HL-60 (cell line): ENCODE data around the gene MGAT4C.

ENCODE experiments used
- CTCF ChIP-seq: IDR thresholded peaks from one replicate; pipeline ENCODE4 v1.5.1; 2011; ENCODE audit warnings: low read length, control low read depth, inconsistent platforms; ENCODE audit not compliant: insufficient read depth
- POLR2AphosphoS5 ChIP-seq: IDR thresholded peaks from 2 replicates; pipeline ENCODE4 v1.6.1; 2012; ENCODE audit warnings: low read depth

- TF ChIP-seq CTCF (no peak), POLR2AphosphoS5 (no peak)
Observed at GRCh38 chr12:85927166-85927565, 329.0 kb downstream of the MGAT4C start.
